HG03196 (cell line): ENCODE results near the gene KBTBD4.
A peak's percentile ranks its signal among the peaks of the same experiment; 100 is the strongest.
"Not testable (repeated sequence)": the region's sequence is repeated elsewhere in the genome, so short reads cannot be mapped to it uniquely, and the experiment has no call there.

ENCODE experiments used
- ATAC-seq: cut with Tn5 transposase; IDR thresholded peaks from one replicate; pipeline ENCODE4 v1.9.1; 2021; ENCODE audit not compliant: unreplicated experiment

Gene KBTBD4

GRCh38 chr11:47591764-47592163, 13.0 kb upstream of the KBTBD4 start:
- no peak for ATAC-seq

DNA sequence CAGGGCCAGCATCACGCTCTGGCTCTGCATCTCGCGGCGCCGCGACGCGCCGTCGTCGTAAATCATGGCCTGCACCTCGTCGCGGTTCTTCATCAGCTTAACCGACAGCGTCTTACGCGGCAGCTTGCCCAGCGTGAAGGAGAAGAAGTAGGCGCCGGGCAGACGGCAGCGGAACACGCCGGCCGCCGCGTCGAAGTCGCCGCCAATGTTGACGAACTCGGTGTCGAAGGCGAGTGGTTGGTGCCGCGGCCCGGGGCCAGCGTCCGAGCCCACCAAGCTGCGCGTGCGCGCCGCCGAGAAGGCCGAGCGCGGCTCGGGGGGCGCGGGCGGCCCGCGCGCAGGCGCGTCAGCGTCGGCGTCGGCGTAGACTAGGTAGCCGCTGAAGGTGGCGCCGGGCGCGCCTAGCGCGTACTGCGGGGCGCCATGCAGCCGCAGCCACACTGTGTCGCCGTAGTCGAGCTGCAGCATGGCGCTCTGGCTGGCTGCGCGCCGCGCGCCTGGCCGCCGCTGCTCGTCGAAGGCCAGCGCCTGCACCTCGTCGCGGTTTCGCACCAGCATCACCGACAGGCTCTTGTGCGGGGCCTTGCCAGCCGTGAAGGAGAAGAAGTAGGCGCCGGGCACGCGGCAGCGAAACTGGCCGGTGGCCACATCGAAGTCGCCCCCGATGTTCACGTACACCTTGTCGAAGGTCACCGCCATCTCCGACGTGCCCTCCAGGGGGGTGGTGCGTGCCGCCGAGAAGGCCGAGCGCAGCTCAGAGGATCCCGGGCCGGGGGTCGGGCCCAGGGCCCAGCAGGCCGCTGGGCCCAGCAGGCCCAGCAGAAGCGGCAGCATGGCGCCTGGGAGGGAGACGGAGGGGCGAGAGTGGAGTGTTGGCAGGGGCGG, 11.4 kb upstream of the KBTBD4 start:
- no peak for ATAC-seq

GRCh38 chr11:47589584-47589976, 10.8 kb upstream of the KBTBD4 start:
- ATAC-seq = no peak

DNA sequence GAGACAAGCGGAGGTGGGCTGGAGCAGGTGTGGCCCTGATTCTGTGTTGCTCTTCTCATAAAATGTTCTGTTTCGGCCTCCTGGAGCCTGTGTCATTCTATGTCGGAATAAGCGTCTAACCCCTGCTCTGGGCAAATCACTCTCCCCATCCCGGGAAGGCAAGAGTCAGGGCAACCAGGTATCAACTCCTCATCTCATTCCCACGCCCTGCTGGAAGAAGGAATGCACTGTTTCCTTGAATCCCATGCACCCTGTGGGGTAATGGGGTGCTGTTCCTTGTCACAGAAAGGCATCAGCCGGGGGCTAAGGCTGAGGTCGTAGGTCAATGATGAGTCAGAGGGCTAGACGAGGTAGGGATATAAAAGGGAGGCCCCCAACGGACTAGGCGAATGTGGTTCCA, 10.3 kb upstream of the KBTBD4 start:
- no peak for ATAC-seq

GRCh38 chr11:47587723-47588326, 9.1 kb upstream of the KBTBD4 start:
- ATAC-seq = no peak

- no peak for ATAC-seq
Measured at GRCh38 chr11:47587039-47587716, 8.4 kb upstream of the KBTBD4 start.

GRCh38 chr11:47586098-47586855, 7.5 kb upstream of the KBTBD4 start, which contains the start of gene FAM180B:
FAM180B (plus strand) TSS chr11:47586678; CDS start chr11:47586769, 91 bp downstream.
- no peak for ATAC-seq

DNA sequence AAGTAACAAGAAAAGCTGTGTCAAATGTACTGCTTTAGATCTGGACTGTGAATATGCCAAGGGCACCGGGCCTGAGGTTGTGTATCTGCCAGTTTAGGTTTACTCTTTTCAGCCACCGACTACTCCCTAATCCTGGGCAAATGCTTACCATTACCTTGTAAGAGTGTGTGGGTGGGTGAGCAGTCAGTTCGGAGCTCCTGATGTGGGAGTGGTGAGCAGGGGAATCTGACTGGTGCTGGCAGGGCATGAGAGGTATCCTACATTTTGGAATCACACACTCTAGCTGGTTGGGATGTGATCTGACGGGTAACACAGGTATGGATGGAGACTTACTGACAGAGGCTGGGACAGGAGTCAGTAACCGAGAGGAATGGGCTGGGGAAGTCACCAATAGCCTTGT, 5.1 kb upstream of the KBTBD4 start:
- ATAC-seq = no peak

- ATAC-seq = no peak
Measured at GRCh38 chr11:47577460-47578041, 1.2 kb downstream of the KBTBD4 start.

- no peak for ATAC-seq
Measured at GRCh38 chr11:47573321-47573720, 5.4 kb downstream of the KBTBD4 start.

DNA sequence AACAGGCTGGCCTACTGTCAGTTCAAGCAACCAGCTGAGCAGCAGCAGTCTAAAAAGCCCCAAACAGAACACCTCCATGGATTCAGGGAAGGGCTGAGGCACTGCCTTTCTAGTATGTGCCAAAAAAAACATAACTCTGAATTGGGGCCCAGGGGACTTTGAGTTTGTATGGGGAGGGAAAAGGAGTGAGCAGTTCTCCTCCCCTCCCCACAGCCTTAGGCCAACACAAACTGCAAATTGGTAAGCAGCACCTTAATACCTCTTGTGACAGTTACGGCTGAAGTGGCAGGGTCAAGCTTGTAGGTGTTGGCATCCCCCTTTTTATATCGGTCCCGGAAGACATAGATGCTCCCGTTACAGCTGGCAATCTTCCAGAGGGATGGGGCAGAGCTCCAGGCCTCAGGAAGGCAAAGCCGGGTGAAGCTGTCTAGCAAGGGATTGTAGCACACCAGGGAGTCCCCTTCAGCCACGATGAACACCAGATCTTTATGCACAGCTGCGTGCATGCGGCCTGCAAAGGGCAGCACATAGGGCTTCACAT, 6.0 kb downstream of the KBTBD4 start:
- ATAC-seq = no peak

GRCh38 chr11:47571895-47572294, 6.9 kb downstream of the KBTBD4 start:
- no peak for ATAC-seq

- ATAC-seq = no peak
Measured at GRCh38 chr11:47571357-47571729, 7.4 kb downstream of the KBTBD4 start.

GRCh38 chr11:47570651-47571356, 8.0 kb downstream of the KBTBD4 start:
- ATAC-seq = no peak

DNA sequence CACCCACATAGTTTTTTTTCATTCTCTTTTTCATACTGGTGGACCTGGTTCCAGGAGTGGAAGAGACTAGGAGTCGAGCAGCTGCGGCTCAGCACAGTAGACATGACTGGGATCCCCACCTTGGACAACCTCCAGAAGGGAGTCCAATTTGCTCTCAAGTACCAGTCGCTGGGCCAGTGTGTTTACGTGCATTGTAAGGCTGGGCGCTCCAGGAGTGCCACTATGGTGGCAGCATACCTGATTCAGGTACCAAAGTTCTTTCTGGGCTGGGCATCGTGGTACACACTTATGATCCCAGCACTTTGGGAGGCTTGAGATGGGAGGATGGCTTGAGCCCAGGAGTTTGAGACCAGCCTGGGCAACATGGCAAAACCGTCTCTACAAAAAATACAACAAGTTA, 9.1 kb downstream of the KBTBD4 start:
- no peak for ATAC-seq

GRCh38 chr11:47566149-47566698, 12.5 kb downstream of the KBTBD4 start:
- no peak for ATAC-seq

- ATAC-seq = peak; percentile 78
Measured at GRCh38 chr11:47565340-47566148, 13.2 kb downstream of the KBTBD4 start, which contains the start of gene PTPMT1. PTPMT1 (plus strand) TSS chr11:47565599; CDS start chr11:47565623, 24 bp downstream.

DNA sequence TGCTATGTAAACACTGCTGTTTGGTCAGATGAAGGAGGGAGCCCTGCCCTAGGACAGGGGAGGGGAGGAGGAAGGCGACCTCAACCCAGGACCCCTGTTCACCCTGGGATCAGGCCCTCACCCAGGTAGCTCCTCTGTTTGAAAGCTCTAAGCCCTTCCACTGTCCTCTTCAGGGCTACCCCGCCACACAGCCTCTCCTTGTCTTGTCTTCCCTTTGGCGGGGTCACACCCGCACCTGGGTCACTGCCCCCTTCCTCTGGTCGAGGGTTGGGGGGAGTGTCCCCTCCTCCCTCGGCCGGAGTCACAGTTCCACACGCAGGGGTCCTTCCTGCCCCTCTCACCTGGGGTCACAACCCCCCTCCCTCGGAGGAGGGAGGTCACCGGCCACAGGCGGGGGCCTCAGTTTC, 13.8 kb downstream of the KBTBD4 start:
- ATAC-seq = no peak

GRCh38 chr11:47564366-47564765, 14.4 kb downstream of the KBTBD4 start:
- ATAC-seq = not testable (repeated sequence)
